ENCODE results near the gene JOSD2.
A peak's percentile ranks its signal among the peaks of the same experiment; 100 is the strongest.
"Not testable (repeated sequence)": the region's sequence is repeated elsewhere in the genome, so short reads cannot be mapped to it uniquely, and the experiment has no call there.

The JOSD2 gene

DNA sequence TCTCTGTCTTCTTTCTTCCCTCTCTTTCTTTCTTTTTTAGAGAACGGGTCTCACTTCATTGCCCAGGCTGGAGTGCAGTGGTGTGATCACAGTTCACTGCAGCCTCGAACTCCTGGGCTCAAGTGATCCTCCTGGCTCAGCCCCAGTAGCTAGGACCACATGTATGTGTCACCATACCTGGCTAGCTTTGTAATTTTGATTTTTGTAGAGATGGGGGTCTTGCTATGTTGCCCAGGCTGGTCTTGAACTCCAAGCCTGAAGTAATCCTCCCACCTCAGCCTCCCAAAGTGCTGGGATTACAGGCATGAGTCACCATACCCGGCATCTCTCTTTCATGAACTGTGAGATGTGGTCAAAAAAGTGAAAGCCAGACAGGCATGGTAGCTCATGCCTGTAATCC is 37.7 kb downstream of the JOSD2 start:
- not testable (repeated sequence) for DNase-seq

DNA sequence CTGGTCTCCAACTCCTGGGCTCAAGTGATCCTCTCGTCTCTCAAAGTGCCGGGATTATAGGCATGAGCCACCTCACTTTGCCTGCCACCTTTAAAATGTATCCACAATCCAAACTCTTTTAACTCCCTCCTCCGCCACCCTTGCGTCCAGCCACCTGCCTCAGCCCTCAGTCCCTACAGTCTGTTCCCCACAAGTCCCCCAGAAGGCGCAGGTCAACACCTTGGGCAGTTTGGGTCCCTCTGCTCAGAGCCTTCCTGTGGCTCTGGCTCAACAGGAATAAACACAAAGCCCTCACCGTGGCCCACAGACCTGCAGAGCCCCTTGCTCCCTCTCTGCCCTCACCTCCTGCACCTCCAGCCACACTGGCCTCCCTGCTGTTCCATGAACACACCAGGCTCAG is 42.2 kb downstream of the JOSD2 start:
- DNase-seq = no peak

DNA sequence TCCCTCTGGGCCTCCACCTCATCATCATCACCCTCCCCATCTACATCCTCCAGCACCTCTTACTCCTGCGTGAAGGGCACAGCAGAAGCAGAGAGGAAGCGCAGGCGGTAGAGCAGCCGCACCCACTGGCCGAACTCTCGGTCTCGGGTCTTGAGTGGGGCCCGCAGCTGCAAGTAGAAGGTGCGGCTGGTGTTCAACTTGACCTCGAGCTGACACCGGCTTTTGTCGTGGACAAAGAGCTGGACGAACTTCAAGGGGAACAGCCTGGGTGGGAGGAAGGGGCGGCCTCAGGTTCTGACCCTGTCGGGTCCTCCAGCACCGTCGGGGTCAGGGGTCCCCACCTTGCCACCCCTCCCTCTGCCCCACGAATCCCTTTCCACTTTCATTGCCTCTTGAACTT is 43.4 kb downstream of the JOSD2 start:
- DNase-seq = no peak

DNA sequence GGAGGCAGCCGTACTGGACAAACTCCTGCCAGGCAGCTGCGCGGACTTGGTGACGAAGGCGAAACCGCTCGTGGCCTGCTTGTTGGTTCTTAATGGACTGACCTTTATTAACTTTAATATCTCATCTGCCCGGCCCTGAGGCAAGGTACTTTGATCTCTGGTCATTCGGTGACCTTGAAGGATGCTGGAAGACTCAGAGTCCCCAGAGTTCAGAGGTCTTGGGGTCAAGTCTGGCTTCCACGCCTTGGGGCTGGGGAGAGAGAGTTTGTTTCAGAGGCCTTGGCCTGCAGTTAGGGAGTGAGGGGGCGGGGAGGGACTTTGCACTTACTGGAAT is 44.3 kb downstream of the JOSD2 start:
- no peak for DNase-seq

DNA sequence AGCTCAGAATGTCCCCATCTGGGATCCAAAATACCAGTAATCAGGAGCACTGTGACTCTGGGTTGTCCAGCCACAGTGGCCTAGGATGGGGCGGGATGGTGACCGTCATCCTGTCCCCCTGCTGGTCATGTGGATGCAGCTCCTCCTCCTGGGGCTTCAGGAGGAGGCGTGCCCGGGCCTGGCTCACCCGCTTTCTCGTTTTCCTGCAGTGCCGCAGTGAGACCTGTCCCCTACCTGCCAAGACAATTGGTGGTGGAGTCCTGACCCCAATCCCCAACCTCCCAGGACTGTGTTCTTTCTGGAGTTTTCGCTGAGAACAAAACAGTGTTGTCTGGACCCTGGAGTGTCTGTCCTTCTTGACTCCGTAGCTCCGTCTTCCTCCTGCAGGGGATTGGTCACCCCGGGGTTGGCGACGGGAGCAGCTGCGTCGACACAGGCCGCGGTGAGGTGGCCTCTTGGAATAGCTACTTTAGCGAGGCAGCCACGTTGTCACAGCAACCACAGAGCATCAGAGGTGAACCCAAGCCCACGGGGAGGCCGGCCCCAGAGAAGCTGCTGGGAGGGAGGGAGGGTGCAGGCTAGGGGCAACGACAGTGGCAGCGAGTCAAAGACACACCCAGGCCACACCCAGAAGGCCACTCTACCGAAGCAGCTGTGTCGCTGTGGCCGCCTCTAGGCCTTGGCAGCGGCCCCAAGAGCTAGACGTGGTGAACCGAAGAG is 44.8 kb downstream of the JOSD2 start:
- DNase-seq = peak; percentile 60

DNA sequence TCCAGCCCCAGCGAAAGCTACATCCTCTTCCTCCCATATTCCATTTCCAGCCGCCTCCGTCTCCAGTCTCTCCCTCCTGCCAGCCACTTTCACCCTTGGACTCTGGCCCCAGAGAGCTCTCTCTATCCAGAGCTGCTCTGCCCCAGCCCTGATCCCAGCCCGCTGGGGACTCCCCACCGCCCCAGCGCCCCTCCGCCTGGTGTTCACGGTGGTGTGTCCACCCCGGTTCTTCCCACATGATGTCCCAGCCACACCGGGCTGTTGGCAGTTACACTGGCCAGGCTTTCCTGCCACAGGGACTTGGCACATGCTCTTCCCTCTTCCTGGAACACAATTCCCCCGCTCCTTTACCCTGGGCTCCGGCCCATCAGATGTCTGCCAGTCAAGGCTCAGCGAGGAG is 46.0 kb downstream of the JOSD2 start:
- no peak for DNase-seq

DNA sequence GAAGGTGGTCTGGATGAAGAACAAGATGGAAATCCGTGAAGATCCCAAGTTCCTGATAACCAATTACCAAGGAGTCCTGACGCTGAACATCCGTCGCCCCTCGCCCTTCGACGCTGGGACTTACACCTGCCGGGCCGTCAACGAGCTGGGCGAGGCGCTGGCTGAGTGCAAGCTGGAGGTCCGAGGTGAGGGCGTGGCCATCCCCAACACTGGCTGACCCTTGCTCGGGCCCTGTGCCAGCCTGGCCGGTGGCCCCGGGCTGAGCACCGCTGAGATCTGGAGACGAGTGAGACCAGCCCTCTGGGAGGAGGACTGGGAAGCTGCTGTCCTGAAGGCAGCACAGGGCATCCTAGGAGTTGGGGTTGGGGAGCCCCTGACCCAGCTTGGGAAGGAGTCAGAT is 46.6 kb downstream of the JOSD2 start:
- no peak for DNase-seq

DNA sequence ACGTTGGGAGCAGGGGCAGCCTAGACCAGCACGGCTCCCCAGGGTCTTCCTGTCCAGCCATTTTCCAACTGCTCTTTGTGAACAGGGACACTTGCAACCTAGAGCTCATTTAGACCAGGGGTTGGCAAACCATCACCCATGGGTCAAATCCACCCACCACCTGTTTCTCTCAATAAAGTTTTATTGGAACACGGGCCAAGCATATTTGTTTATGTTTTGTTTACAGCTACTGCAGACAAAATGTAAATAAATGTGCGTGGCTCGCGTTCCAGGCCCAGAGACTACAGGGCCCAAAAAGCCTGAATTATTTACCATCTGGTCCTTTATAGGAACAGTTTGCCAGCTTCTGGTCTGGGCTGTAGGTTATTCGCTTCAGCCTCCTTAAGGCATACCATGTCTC is 48.0 kb downstream of the JOSD2 start:
- DNase-seq = no peak

DNA sequence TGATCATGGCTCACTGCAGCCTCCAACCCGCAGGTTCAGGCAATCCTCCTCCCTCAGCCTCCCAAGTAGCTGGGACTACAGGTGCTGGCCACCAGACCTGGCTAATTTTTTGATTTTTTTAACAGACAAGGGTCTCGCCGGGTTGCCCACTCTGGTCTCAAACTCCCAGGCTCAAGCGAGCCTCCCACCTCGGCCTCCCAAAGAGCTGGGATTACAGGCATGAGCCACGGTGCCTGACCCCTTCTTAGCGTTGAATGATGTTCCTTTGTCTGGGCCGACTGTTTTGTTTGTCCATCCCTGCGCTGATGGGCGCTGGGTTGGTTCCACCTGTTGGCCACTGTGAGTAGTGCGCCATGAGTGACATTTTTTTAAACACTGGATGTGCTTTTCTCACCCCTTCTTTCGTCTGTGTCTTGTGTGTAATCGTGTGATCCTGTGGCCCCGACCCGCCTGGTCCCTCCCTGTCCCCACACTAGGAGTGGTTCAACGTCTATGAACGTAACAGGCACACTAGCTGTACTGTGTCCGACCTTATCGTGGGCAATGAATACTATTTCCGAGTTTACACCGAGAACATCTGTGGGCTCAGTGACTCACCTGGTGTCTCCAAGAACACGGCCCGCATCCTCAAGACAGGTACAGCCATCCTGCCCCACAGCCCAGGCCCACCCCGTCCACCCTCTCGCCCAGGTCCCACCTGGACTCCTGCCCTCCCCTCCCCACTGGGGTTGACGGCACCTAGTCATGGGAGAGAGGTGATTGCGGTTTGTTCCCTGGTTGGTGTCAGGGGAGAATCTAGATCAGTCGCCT is 49.7 kb downstream of the JOSD2 start:
- DNase-seq = no peak

DNA sequence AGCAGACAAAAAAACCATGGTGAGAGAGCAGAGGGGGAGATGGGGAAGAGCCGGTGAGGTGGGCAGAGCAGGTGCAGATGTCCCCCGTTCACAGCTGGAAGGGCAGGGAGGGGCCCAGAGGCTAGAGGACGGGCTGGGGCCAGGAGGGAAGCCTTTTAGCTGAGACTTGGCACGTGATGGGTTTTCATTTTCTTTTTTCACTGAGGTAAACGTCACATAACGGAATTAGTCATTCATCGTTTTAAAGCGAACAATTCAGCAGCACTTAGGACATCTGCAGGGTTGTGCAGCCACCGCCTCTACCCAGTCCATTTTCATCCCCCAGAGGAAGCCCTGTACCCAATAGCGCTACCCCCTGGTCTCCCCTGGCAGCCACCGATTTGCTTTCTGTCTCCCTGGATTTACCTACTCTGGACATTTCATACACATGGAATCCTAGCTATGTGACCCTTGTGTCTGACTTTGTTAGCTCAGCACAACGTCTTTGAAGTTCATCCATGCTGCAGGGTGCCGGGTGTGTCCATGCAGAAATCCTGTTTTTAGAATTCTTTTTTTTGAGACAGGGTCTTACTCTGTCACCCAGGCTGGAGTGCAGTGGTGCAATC is 50.7 kb downstream of the JOSD2 start:
- DNase-seq = no peak

DNA sequence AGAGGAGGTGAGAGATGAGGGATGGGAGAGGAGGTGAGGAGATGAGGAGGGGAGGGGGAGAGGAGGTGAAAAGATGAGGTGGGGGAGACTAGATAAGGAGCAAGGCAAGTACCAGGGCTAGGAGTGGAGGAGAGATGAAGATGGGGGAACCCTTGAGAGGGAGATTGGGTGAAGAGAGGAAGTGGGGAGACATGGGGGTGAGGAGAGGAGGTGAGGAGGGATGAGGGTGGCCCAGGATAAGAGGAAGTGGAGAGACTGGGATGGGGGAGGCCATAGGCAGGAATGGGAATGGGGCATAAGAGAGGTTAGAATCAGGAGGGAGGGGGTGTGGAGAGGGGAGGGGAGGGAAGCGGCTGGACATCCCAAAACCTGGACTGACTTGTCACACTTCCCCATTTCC is 51.4 kb downstream of the JOSD2 start:
- no peak for DNase-seq

DNA sequence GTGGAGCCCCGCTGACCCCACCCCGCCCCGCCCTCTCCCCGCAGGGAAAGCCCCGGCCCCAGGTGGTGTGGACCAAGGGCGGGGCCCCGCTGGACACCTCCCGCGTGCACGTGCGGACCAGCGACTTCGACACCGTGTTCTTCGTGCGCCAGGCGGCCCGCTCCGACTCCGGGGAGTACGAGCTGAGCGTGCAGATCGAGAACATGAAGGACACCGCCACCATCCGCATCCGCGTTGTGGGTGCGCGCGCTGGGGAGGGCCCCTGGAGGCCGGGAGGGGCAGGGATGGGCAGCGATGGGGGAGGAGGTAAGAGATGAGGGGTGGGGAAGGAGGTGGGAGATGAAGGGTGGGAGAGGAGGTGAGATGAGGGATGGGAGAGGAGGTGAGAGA is 51.9 kb downstream of the JOSD2 start:
- DNase-seq = no peak

DNA sequence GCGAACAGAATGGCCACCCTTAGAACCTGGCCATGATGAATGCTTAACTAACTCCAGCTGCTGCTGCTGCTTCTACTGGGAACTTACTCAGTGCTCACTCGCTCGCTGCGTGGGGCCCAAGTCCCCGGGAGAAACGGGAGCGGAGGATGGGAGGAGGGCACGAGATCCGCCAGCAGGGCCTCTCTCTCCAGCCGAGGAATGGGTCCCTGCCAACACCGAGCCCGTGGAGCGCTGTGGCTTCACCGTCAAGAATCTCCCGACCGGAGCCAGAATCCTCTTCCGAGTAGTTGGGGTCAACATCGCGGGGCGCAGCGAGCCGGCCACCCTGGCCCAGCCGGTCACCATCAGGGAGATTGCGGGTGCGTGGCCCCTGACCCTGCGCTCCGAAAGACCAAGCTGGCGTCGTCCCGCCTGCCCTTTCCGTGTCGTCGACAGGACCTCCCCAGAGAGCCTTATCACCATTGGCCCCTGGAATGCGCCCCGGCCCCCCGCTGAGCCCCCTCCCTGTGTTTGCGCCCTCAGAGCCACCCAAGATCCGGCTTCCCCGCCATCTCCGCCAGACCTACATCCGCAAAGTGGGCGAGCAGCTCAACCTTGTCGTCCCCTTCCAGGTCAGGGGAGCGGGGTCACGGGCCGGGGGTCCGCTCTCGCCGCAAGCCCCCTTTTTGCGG is 52.5 kb downstream of the JOSD2 start:
- DNase-seq = no peak

DNA sequence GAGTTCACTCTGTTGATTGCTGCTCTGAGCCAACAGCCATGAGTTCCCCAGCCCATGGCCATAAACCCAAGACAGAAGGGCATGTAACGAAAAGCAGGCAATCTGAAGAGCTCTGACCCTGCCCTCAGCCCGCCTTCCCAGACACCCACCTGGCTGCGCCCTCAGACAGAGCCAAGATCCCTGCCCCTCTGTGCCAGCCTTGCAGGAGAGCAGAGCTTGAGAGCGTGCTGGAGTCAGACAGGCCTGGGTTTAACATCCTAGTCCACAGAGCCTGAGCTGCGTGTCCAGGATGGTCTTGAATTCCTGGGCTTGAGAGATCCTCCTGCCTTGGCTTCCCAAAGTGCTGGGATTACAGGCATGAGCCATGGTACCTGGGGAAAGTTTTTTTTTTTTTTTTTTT is 53.7 kb downstream of the JOSD2 start:
- DNase-seq = no peak
